ENCODE data around the gene NOL6. TPM values are rescaled to one million over a fixed set of nuclear protein-coding genes. Genes with fewer than 3 reads are reported as not detected.
A peak's percentile ranks its signal among the peaks of the same experiment; 100 is the strongest.
"Not testable (repeated sequence)": the region's sequence is repeated elsewhere in the genome, so short reads cannot be mapped to it uniquely, and the experiment has no call there.

Gene NOL6
- total RNA-seq, 1 donor = 25.1 TPM

DNA sequence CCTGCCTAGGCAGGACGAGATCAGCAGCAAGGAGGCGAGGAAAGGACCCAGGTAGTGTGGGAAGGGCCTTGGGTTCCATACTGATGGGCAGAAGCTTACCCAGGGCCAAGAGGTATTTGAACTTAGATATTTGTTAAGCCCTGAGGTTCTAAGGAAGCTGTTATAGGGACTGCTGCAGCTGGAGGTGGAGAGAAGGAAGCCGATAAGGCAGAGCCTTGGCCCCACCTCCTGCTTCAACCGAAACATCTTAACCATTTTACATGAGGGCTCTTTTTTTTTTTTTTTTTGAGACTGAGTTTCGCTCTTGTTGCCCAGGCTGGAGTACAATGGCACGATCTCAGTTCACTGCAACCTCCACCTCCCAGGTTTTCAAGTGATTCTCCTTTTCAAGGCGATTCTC lies 17.8 kb downstream of the NOL6 start:
- DNase-seq (ENCODE audit: low read depth) = no peak
- no peak overlapping the region for H3K4me3 ChIP-seq (ENCODE audit: low read depth, low read length)
- TF ChIP-seq, protein P1, sequence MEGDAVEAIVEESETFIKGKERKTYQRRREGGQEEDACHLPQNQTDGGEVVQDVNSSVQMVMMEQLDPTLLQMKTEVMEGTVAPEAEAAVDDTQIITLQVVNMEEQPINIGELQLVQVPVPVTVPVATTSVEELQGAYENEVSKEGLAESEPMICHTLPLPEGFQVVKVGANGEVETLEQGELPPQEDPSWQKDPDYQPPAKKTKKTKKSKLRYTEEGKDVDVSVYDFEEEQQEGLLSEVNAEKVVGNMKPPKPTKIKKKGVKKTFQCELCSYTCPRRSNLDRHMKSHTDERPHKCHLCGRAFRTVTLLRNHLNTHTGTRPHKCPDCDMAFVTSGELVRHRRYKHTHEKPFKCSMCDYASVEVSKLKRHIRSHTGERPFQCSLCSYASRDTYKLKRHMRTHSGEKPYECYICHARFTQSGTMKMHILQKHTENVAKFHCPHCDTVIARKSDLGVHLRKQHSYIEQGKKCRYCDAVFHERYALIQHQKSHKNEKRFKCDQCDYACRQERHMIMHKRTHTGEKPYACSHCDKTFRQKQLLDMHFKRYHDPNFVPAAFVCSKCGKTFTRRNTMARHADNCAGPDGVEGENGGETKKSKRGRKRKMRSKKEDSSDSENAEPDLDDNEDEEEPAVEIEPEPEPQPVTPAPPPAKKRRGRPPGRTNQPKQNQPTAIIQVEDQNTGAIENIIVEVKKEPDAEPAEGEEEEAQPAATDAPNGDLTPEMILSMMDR (IDR thresholded peaks at IDR 0.05; ENCODE audit: insufficient read depth, low read length) = no peak

DNA sequence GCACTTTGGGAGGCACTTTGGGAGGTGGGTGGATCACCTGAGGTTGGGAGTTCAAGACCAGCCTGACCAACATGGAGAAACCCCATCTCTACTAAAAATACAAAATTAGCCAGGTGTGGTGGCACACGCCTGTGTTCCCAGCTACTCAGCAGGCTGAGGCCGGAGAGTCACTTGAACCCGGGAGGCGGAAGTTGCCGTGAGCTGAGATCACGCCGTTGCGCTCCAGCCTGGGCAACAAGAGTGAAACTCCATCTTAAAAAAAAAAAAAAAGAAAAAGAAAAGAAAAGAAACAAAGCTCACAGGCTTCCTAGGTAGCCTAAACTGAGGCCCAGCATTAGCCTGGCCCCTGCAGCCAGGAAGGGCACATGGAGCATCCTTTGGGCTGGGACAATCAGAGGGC lies 18.3 kb downstream of the NOL6 start:
- not testable (repeated sequence) for DNase-seq (ENCODE audit: low read depth); H3K4me3 ChIP-seq (ENCODE audit: low read depth, low read length)

DNA sequence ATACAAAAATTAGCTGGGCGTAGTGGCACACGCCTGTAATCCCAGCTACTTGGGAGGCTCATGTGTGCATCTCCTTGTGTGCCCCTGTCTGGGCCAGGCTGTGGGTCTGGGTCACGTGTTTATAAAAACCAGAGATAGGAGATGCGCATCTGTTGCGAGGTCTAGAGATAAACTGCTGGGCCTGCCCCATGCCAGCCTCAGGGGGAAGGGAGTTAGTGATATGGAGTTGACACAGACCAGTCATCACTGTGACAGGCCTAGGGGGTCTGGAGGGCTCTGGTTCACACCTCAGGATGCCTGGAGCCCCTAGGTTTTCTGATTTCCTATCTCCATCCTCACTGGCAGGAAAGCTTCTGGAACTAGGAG lies 19.1 kb downstream of the NOL6 start:
- not testable (repeated sequence) for DNase-seq (ENCODE audit: low read depth)

DNA sequence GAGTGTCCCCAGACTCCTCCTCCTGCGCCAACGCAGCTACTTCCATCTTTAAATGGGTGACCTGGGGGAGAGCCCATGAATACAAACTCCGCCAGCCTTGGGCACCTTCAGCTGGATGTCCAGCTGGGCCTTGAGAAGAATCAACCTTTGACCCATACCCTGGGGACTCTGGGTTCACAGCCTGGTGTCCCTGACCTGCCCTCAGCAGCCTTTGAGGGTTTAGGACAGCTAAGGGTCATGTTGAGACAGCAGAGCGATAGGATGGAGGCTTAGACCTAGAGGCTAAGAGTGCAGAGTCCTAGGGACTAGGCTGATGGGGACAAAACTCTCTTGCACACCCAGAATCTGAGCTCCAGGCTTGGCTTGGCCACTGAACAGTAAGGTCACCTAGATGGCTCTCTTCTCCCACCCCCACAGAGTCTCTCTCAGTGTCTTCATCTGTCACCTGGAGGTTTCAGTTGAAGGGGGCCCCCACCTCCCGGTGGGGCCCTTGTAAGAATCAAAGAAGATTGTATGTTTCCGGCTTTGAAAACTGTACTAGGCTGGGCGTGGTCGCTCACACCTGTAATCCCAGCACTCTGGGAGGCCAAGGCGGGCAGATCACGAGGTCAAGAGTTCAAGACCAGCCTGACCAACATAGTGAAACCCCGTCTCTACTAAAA lies 19.6 kb downstream of the NOL6 start:
- TF ChIP-seq, protein P1 (IDR thresholded peaks at IDR 0.05; ENCODE audit: insufficient read depth, low read length) = no peak
- H3K4me3 ChIP-seq (ENCODE audit: low read depth, low read length) = no peak overlapping the region
- DNase-seq (ENCODE audit: low read depth) = no peak

More for the DNA sequence above, 19.1 kb downstream of the NOL6 start:
- H3K4me3 ChIP-seq (ENCODE audit: low read depth, low read length) = not testable (repeated sequence)

- no peak overlapping the region for H3K4me3 ChIP-seq (ENCODE audit: low read depth, low read length)
- TF ChIP-seq, protein P1 (IDR thresholded peaks at IDR 0.05; ENCODE audit: insufficient read depth, low read length) = no peak
- DNase-seq (ENCODE audit: low read depth) = no peak
Measured at GRCh38 chr9:33453286-33453860, 20.4 kb downstream of the NOL6 start.

DNA sequence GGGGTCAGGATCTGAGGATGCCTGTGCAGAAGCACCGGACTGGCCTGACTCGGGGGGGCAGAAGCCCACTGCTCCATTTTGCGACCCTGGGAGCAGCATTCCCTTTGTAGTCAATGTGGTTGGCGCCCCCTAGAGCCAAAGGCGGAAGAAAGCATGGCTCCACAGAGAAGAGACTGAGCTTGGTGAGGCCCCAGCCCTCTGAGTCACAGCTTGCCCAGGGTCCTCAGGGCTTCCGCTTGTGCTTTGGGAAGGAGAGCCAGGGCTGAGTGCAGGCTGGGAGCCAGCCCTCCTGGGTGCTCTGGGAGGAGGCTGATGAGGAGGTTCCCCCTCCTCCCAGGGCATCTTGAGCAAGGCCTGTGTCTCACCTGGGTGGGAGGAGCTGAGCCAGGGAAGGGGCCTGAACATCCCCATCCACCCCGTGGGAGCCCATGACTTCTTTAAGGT lies 20.9 kb downstream of the NOL6 start:
- H3K4me3 ChIP-seq (ENCODE audit: low read depth, low read length) = no peak overlapping the region
- peak; percentile 79 for DNase-seq (ENCODE audit: low read depth)
- TF ChIP-seq, protein P1 (IDR thresholded peaks at IDR 0.05; ENCODE audit: insufficient read depth, low read length) = peak; percentile 81

DNA sequence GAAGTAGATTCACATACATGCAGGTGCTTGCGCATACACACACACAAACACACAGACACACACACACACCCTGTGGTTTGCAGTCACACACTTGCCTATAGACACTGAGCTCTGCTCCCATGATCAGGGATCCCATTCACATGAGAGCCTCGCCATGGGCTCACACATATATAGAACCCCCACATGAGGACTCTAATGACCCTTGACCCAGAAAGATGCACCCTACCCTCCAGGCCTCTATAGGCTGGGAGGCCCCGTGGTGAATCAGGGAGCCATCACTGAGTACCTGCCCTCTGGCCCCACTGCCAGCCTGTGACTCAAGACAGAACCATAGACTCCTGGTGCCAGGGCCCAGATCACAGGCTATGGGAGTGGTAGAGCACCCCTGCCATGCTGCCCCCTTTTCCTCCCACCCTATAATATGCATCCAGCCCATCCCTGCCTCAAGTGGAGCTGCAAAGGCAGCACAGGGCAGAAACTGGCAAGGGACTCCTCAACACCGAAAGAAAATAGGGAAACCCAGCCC lies 23.0 kb downstream of the NOL6 start:
- no peak for DNase-seq (ENCODE audit: low read depth)

More for the DNA sequence above, 23.0 kb downstream of the NOL6 start:
- no peak overlapping the region for H3K4me3 ChIP-seq (ENCODE audit: low read depth, low read length)
- TF ChIP-seq, protein P1 (IDR thresholded peaks at IDR 0.05; ENCODE audit: insufficient read depth, low read length) = no peak
